OCI-LY1 (cell line): ENCODE data around the gene KIRREL3.

ENCODE experiments used
- EZH2 ChIP-seq: fragments of 200-600 bp; sonication (generic), shearing (Covaris generic); IDR thresholded peaks from 2 replicates; pipeline ENCODE4 v1.8.0; 2017; ENCODE audit warnings: borderline replicate concordance, mixed run types, mild to moderate bottlenecking, antibody characterized with exemption, low read length, moderate library complexity, mixed read lengths
- TF ChIP-seq, protein P1 (sequence below): fragments of 200-600 bp; sonication (generic), shearing (Covaris generic); IDR thresholded peaks from 2 replicates; pipeline ENCODE4 v1.5.1; 2017; ENCODE audit warnings: mild to moderate bottlenecking, antibody characterized with exemption, low read length, moderate library complexity, mixed read lengths

DNA sequence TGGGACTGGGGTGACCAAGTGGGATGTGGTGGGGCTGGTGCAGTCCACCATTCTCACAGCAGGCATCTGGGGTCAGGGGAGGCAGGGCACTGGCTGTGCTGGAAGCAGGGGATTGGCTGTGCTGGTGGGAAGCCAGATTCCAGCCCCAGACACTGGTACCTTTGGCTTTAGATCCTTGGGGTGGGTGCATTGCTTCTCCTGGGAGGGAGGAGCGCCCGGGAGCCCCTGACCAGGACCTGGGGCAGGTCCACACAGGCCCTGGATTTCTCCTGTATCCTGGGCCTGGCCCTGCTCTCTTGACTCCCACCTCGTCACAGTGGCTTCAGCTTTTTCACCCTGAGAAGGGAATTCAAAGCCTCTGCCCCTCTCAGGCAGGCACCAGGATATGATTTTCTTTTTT, 606.5 kb downstream of the KIRREL3 start:
- TF ChIP-seq, protein P1, sequence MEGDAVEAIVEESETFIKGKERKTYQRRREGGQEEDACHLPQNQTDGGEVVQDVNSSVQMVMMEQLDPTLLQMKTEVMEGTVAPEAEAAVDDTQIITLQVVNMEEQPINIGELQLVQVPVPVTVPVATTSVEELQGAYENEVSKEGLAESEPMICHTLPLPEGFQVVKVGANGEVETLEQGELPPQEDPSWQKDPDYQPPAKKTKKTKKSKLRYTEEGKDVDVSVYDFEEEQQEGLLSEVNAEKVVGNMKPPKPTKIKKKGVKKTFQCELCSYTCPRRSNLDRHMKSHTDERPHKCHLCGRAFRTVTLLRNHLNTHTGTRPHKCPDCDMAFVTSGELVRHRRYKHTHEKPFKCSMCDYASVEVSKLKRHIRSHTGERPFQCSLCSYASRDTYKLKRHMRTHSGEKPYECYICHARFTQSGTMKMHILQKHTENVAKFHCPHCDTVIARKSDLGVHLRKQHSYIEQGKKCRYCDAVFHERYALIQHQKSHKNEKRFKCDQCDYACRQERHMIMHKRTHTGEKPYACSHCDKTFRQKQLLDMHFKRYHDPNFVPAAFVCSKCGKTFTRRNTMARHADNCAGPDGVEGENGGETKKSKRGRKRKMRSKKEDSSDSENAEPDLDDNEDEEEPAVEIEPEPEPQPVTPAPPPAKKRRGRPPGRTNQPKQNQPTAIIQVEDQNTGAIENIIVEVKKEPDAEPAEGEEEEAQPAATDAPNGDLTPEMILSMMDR: no peak
- no peak for TF ChIP-seq EZH2
